C4-2B (cell line): ENCODE data around the gene ADRB2.

Experiments used
- CTCF ChIP-seq: fragments of 450-650 bp; conservative IDR thresholded peaks from 2 replicates; pipeline ENCODE4 v1.5.1; 2017; ENCODE audit warnings: mild to moderate bottlenecking
- ZFX ChIP-seq: fragments of 450-650 bp; IDR thresholded peaks from 2 replicates; pipeline ENCODE4 v1.6.1; 2017

GRCh38 chr5:148815086-148815485 lies 11.3 kb upstream of the ADRB2 start:
- no peak for TF ChIP-seq CTCF
- TF ChIP-seq ZFX = no peak
